Muscle of arm (tissue), 12 donors: ENCODE results near the gene DPEP3. TPM values are rescaled to one million over a fixed set of nuclear protein-coding genes. Genes with fewer than 3 reads are reported as not detected.
A peak's percentile ranks its signal among the peaks of the same experiment; 100 is the strongest.

Experiments used
- DNase-seq: peaks from one replicate; pipeline ENCODE4 v3.0.0-alpha.2; 2013
- polyA plus RNA-seq, 12 donors: library from polyadenylated mRNA; unstranded; fragments of 120-200 nt; gene quantifications; one replicate each; pipeline ENCODE4 v1.2.1, GENCODE V29; 2013; ENCODE audit not compliant: insufficient read length in 12 of 12

Gene DPEP3
- polyA plus RNA-seq, 12 donors = 0.08 to 0.13 TPM; not detected in 10

DNA sequence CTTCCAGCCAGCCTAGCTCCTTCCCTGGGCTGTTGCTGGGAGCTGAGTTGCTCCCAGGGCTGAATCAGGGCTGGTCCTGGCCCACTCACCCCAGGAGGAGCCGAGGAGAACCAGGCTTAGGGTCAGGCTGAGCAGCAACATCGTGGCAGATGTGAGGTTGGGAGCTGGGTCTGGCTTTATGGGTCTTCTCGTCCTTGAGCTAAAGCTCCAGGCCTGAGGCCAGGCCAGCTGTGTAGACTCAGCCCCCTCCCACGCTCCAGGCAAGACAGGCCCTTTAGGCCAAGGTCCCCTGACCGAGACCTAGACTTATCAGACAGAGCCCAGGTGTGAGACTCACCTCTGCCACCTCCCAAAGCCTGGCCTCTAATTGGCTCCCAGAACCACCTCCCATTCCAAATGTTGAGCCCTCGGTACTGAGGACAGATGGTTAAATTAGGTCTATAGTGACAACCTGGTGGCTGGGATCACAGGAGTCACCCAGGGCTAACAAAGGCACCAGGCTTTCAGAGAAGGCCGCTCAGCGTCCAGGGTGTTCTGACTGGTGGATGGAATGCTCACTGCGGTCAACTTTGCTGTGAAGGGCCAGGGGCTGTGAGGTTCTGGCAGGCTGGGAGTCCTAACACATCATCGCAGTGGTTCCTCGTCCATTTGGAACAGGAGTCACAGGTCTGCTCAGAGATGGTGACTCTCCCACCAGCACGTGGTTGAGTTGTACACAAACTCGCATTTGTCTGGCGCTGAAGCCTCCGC is 48.4 kb downstream of the DPEP3 start, which contains the start of gene CTRL:
Gene CTRL, minus strand, starts transcription at position 151 of the 750 bp plus-strand sequence. Its CDS starts 10 bp downstream, at position 141.
- DNase-seq = no peak

DNA sequence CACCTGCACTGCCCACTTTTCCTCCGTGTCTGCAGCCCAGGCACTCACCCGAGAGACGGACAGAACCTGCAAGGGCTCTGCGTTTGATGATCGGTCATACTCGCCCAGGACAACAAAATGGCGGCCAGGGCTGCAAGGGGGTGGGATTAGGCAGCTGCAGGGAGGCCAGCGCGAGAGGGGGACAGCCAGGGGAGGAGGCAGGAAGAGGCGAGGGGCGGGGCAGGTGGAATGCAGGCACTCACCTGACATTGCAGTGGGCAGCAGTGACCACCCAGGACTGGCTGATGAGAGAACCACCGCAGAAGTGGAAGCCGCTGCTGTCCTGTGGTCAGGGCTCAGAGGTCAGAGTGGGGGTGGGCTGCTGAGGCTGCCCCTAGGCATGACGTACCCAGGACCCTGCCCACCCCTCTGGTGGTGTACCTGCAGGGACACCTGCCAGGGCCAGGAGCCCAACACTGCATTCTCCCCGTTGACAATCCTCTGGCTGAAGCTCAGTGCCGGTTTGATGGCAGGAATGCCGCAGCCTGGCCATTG is 49.6 kb downstream of the DPEP3 start:
- no peak for DNase-seq

GRCh38 chr16:67930191-67930590 is 50.1 kb downstream of the DPEP3 start:
- DNase-seq = no peak

GRCh38 chr16:67928561-67929364 is 51.5 kb downstream of the DPEP3 start:
- DNase-seq = peak; percentile 69

GRCh38 chr16:67928147-67928546 is 52.2 kb downstream of the DPEP3 start:
- DNase-seq = no peak

GRCh38 chr16:67927131-67927941 is 53.0 kb downstream of the DPEP3 start:
- DNase-seq = no peak

GRCh38 chr16:67926181-67926750 is 54.0 kb downstream of the DPEP3 start:
- no peak for DNase-seq

Other genes starting within 250 kb of the DPEP3 start
- gene RANBP10, start 173.9 kb downstream of the DPEP3 start, polyA plus RNA-seq = 10 to 100 TPM in 11 of 12 donors, not detected in 1; 15.0 to 31.8 (median 21.2) TPM
- gene TSNAXIP1, start 173.6 kb downstream of the DPEP3 start, polyA plus RNA-seq = 1 to 10 TPM in 7 of 12 donors, under 1 TPM in 3, not detected in 2; 0.83 to 5.0 (median 1.3) TPM
- 10 to 100 TPM in 11 of 12 donors, not detected in 1; 11.8 to 25.6 (median 22.2) TPM for gene THAP11, start 138.2 kb downstream of the DPEP3 start, polyA plus RNA-seq
- 1,000 to 10,000 TPM in 1 of 12 donors, 100 to 1,000 TPM in 11; 111 to 1,287 (median 122) TPM for gene NUTF2, start 133.6 kb downstream of the DPEP3 start, polyA plus RNA-seq
- 10 to 100 TPM in 11 of 12 donors, not detected in 1; 27.3 to 61.6 (median 32.4) TPM for gene CENPT, start 132.8 kb downstream of the DPEP3 start, polyA plus RNA-seq
- 100 to 1,000 TPM in 5 of 12 donors, 10 to 100 TPM in 7; 40.4 to 146 (median 96.8) TPM for gene EDC4, start 107.4 kb downstream of the DPEP3 start, polyA plus RNA-seq
- gene NRN1L, start 95.6 kb downstream of the DPEP3 start, polyA plus RNA-seq = 1 to 10 TPM in 1 of 12 donors, under 1 TPM in 6, not detected in 5; 0.37 to 1.7 (median 0.74) TPM
- gene PSKH1, start 87.2 kb downstream of the DPEP3 start, polyA plus RNA-seq = 10 to 100 TPM in 11 of 12 donors, not detected in 1; 15.6 to 32.5 (median 21.0) TPM
- gene CTRL, start 48.6 kb downstream of the DPEP3 start, polyA plus RNA-seq = 1 to 10 TPM in 10 of 12 donors, not detected in 2; 1.2 to 5.8 (median 4.3) TPM
- gene PSMB10, start 43.6 kb downstream of the DPEP3 start, polyA plus RNA-seq = 10 to 100 TPM in 11 of 12 donors, not detected in 1; 18.9 to 28.5 (median 23.1) TPM
- gene LCAT, start 36.4 kb downstream of the DPEP3 start, polyA plus RNA-seq = 10 to 100 TPM in 11 of 12 donors, not detected in 1; 15.7 to 39.5 (median 18.8) TPM
- gene SLC12A4, start 11.9 kb downstream of the DPEP3 start, polyA plus RNA-seq = 10 to 100 TPM in 11 of 12 donors, not detected in 1; 28.2 to 51.5 (median 40.7) TPM
- gene DPEP2, start 19.0 kb upstream of the DPEP3 start, polyA plus RNA-seq = 1 to 10 TPM in 6 of 12 donors, under 1 TPM in 4, not detected in 2; 0.63 to 2.2 (median 1.3) TPM
- not detected for gene DPEP2NB, start 35.4 kb upstream of the DPEP3 start, polyA plus RNA-seq
- gene DDX28, start 42.7 kb upstream of the DPEP3 start, polyA plus RNA-seq = 1 to 10 TPM in 10 of 12 donors, not detected in 2; 3.7 to 6.5 (median 5.3) TPM
- gene DUS2, start 42.8 kb upstream of the DPEP3 start, polyA plus RNA-seq = 10 to 100 TPM in 7 of 12 donors, 1 to 10 TPM in 3, not detected in 2; 9.8 to 13.9 (median 11.8) TPM
- gene NFATC3, start 104.9 kb upstream of the DPEP3 start, polyA plus RNA-seq = 10 to 100 TPM in 11 of 12 donors, not detected in 1; 28.3 to 34.3 (median 30.7) TPM